ENCODE measurements around the gene PHTF2.

The PHTF2 gene

GRCh38 chr7:77843194-77843593 lies 44.6 kb downstream of the PHTF2 start:
- ChIA-PET CTCF (interaction anchor here (0.6 kb wide), 1 partner anchor 14 kb away, joined by 4 read pairs; no protein-coding TSS in a partner anchor), POLR2A (no interaction called here)
- H3K4me1 ChIP-seq (ENCODE audit: control insufficient read depth, insufficient read depth, low read length), result peaks cover 16% of the 10 kb centered on the region
- no peaks in the 10 kb centered on the region for H3K36me3 ChIP-seq (ENCODE audit: control insufficient read depth in 2 of 2, insufficient read depth in 1 of 2, low read length in 2 of 2)
- no peak overlapping the region for H3K4me3 ChIP-seq (ENCODE audit: low read depth, low read length)
- TF ChIP-seq ZBTB20 (tag by site-specific recombination; IDR thresholded peaks at IDR 0.05), result no peak
- no peak for TF ChIP-seq ZBTB48 (tag by site-specific recombination; IDR thresholded peaks at IDR 0.05)
- no peak for TF ChIP-seq ZNF175 (tag by site-specific recombination; IDR thresholded peaks at IDR 0.05)
- TF ChIP-seq ZBTB10 (tag by site-specific recombination; IDR thresholded peaks at IDR 0.05), result no peak
- TF ChIP-seq ZNF10 (tag by site-specific recombination; IDR thresholded peaks at IDR 0.05), result no peak
- TF ChIP-seq ZNF133 (tag by site-specific recombination; IDR thresholded peaks at IDR 0.05), result no peak
- TF ChIP-seq GLIS1 (tag by site-specific recombination; IDR thresholded peaks at IDR 0.05), result no peak
- TF ChIP-seq ZNF202 (tag by site-specific recombination; IDR thresholded peaks at IDR 0.05; ENCODE audit: borderline replicate concordance), result no peak
- TF ChIP-seq ZNF621 (tag by site-specific recombination; IDR thresholded peaks at IDR 0.05), result no peak
- TF ChIP-seq INSM2 (tag by site-specific recombination; IDR thresholded peaks at IDR 0.05), result no peak
- no peak for TF ChIP-seq BCL11B (tag by site-specific recombination; IDR thresholded peaks at IDR 0.05; ENCODE audit: low read depth)
- TF ChIP-seq ZNF518A (tag by site-specific recombination; conservative IDR thresholded peaks at IDR 0.05; ENCODE audit: low read depth), result no peak
- no peak for TF ChIP-seq ZNF623 (tag by site-specific recombination; IDR thresholded peaks at IDR 0.05)
- TF ChIP-seq ZNF585B (tag by site-specific recombination; IDR thresholded peaks at IDR 0.05), result no peak
- TF ChIP-seq ZSCAN5A (tag by site-specific recombination; IDR thresholded peaks at IDR 0.05), result no peak
- no peak for TF ChIP-seq ZNF692 (tag by site-specific recombination; IDR thresholded peaks at IDR 0.05)
- TF ChIP-seq ZNF830 (tag by site-specific recombination; IDR thresholded peaks at IDR 0.05; ENCODE audit: low read depth), result no peak
- no peak for TF ChIP-seq WT1 (tag by site-specific recombination; IDR thresholded peaks at IDR 0.05)
- no peak overlapping the region for H3K27ac ChIP-seq (ENCODE audit: extremely low read depth, low read depth, low read length)
- H3K9me3 ChIP-seq (ENCODE audit: control insufficient read depth, insufficient read depth, low read depth, low read length), result no peaks in the 10 kb centered on the region
